K562 (cell line): Measurements from ENCODE around the gene WASF2. TPM values are rescaled to one million over a fixed set of nuclear protein-coding genes. Genes with fewer than 3 reads are reported as not detected.

Source experiments
- ATF3 ChIP-seq, 2 experiments: fragments of 450-650 bp in 1 of 2; sonication (generic) in 1 of 2; formaldehyde crosslinking in 1 of 2; IDR thresholded peaks in 1 of 2; conservative IDR thresholded peaks in 1 of 2; 2 replicates each; pipeline versions ENCODE4 v1.6.1 to v1.8.1; 2016 to 2023; ENCODE audit warnings: mild to moderate bottlenecking in 2 of 2, moderate library complexity in 2 of 2, inconsistent platforms in 1 of 2, missing genetic modification reagents in 1 of 2
- BACH1 ChIP-seq: fragments of 200-800 bp; sonication (Bioruptor generic); IDR thresholded peaks from 2 replicates; pipeline ENCODE4 v1.6.1; 2016; ENCODE audit warnings: missing genetic modification characterization, missing compliant biosample characterization
- DMBX1 ChIP-seq: fragments of 250-450 bp; sonication (Bioruptor Pico); IDR thresholded peaks from 2 replicates; pipeline ENCODE4 v1.8.0; 2022; ENCODE audit warnings: inconsistent platforms, mild to moderate bottlenecking, moderate library complexity, borderline replicate concordance
- EHMT2 ChIP-seq: fragments of 450-650 bp; IDR thresholded peaks from 2 replicates; pipeline ENCODE4 v1.6.1; 2018; ENCODE audit warnings: antibody characterized with exemption
- HOMEZ ChIP-seq: fragments of 250-450 bp; sonication (Bioruptor Pico); IDR thresholded peaks from 2 replicates; pipeline ENCODE4 v1.4.0; 2020; ENCODE audit warnings: mild to moderate bottlenecking, moderate library complexity
- IRF1 ChIP-seq: sonication (generic); formaldehyde crosslinking; IDR thresholded peaks from 2 replicates; pipeline ENCODE4 v1.8.0; 2022; ENCODE audit warnings: missing genetic modification reagents, mild to moderate bottlenecking, borderline replicate concordance
- MCM5 ChIP-seq: fragments of 450-650 bp; IDR thresholded peaks from 2 replicates; pipeline ENCODE4 v1.6.1; 2016; ENCODE audit warnings: low read depth
- NR3C1 ChIP-seq: sonication (generic); formaldehyde crosslinking; IDR thresholded peaks from 2 replicates; pipeline ENCODE4 v1.8.1; 2022; ENCODE audit warnings: missing genetic modification reagents
- PATZ1 ChIP-seq: fragments of 250-450 bp; sonication (Bioruptor Pico); IDR thresholded peaks from 2 replicates; pipeline ENCODE4 v1.5.0; 2020; ENCODE audit warnings: mild to moderate bottlenecking, borderline replicate concordance
- POLR2AphosphoS5 ChIP-seq: IDR thresholded peaks from 2 replicates; pipeline ENCODE4 v1.6.1; 2011; ENCODE audit warnings: mild to moderate bottlenecking, low read depth, low read length, moderate library complexity; ENCODE audit not compliant: control insufficient read depth, insufficient read depth
- PTBP1 ChIP-seq: fragments of 200-400 bp; formaldehyde crosslinking; IDR thresholded peaks from 2 replicates; pipeline ENCODE4 v1.6.1; 2017; ENCODE audit warnings: low read depth, low read length
- RB1 ChIP-seq: fragments of 450-650 bp; IDR thresholded peaks from 2 replicates; pipeline ENCODE4 v1.6.1; 2017; ENCODE audit warnings: low read depth, mild to moderate bottlenecking
- RBFOX2 ChIP-seq: fragments of 200-400 bp; formaldehyde crosslinking; IDR thresholded peaks from 2 replicates; pipeline ENCODE4 v1.6.1; 2017; ENCODE audit warnings: low read depth, mild to moderate bottlenecking, low read length, moderate library complexity
- RBM25 ChIP-seq: fragments of 200-400 bp; formaldehyde crosslinking; IDR thresholded peaks from 2 replicates; pipeline ENCODE4 v1.6.1; 2018; ENCODE audit warnings: low read length, low read depth, moderate library complexity; ENCODE audit not compliant: severe bottlenecking
- SMAD2 ChIP-seq: fragments of 150-350 bp; IDR thresholded peaks from 2 replicates; pipeline ENCODE4 v1.6.1; 2014; ENCODE audit warnings: low read depth, mild to moderate bottlenecking, low read length
- SMARCA4 ChIP-seq: fragments of 450-650 bp; IDR thresholded peaks from 2 replicates; pipeline ENCODE4 v1.6.1; 2016
- SREBF2 ChIP-seq: sonication (generic); formaldehyde crosslinking; IDR thresholded peaks from 2 replicates; pipeline ENCODE4 v1.4.0; 2020; ENCODE audit warnings: mild to moderate bottlenecking, missing genetic modification reagents
- ZNF518B ChIP-seq: fragments of 250-450 bp; sonication (Bioruptor Pico); IDR thresholded peaks from 2 replicates; pipeline ENCODE4 v1.5.0; 2021; ENCODE audit warnings: mild to moderate bottlenecking, moderate library complexity
- ZZZ3 ChIP-seq: fragments of 450-650 bp; IDR thresholded peaks from 2 replicates; pipeline ENCODE4 v1.6.1; 2016; ENCODE audit warnings: antibody characterized with exemption, mild to moderate bottlenecking, moderate library complexity
- polyA plus RNA-seq, 8 experiments: library from polyadenylated mRNA; depleted of rRNA in 4 of 8; stranded (reverse) in 5 of 8; unstranded in 3 of 8; fragments of >200 nt; fragmentation: Nextera tagmentation in 2 of 8; fragmentation: Illumina TruSeq in 1 of 8; extraction: Ambion mirVana in 2 of 8; extraction: Trizol in 1 of 8; gene quantifications; 2 replicates each; pipeline versions ENCODE4 v1.2.1 to v1.2.3, GENCODE V29; 2011 to 2014; ENCODE audit warnings: inconsistent platforms in 1 of 8, missing spikeins in 1 of 8
- total RNA-seq, 7 experiments: library from RNA; depleted of rRNA in 6 of 7; stranded (reverse); fragments of >200 nt in 6 of 7; fragmentation: Illumina TruSeq in 2 of 7; extraction: Trizol in 2 of 7; gene quantifications; 2 replicates each; pipeline versions ENCODE4 v1.2.1 to v1.2.3, GENCODE V29; 2011 to 2021; ENCODE audit warnings: low replicate concordance in 1 of 7

Gene WASF2
- total and polyA plus RNA-seq, 9 of the 15 experiments (the other 6 are each of a cell fraction or from before 2014, with no cell fraction given), result 8.2 to 163 (median 31.2) TPM

GRCh38 chr1:27392096-27392777 lies 97.7 kb downstream of the WASF2 start, which contains the start of gene GPR3 (continued):
- no peak for TF ChIP-seq ZNF518B
- no peak for TF ChIP-seq HOMEZ (CRISPR knock-in tag)
- no peak for TF ChIP-seq ZZZ3
- TF ChIP-seq SMAD2, result no peak
- TF ChIP-seq PTBP1, result no peak
- no peak for TF ChIP-seq MCM5
- TF ChIP-seq RBM25, result peak; percentile 98
- TF ChIP-seq RBFOX2, result peak; percentile 82
- no peak for TF ChIP-seq PATZ1 (CRISPR knock-in tag)
- peak; percentile 25; the same call in 1 of the 2 replicates for TF ChIP-seq SMARCA4
- TF ChIP-seq EHMT2, result no peak
- 0 out of 2 replicates have a peak, but pooled peaks have one; percentile 28 for TF ChIP-seq POLR2AphosphoS5
- 0 out of 2 replicates have a peak, but pooled peaks have one; percentile 43 for TF ChIP-seq DMBX1 (CRISPR knock-in tag)
- peak; percentile 76; the same call in 1 of the 2 replicates for TF ChIP-seq NR3C1
- no peak for TF ChIP-seq SREBF2
- TF ChIP-seq IRF1, result no peak
- TF ChIP-seq ATF3 (IDR thresholded peaks at IDR 0.05), result peak; percentile 97
- peak; percentile 56; the same call in 1 of the 2 replicates for TF ChIP-seq ATF3 (CRISPR knock-in tag; conservative IDR thresholded peaks at IDR 0.05)
- no peak for TF ChIP-seq BACH1 (tag)
- TF ChIP-seq RB1, result peak; percentile 98
